GM19372 (cell line): ENCODE results near the gene WDR81.
"Not testable (repeated sequence)": the region's sequence is repeated elsewhere in the genome, so short reads cannot be mapped to it uniquely, and the experiment has no call there.

ENCODE experiments used
- ATAC-seq: cut with Tn5 transposase; IDR thresholded peaks from one replicate; pipeline ENCODE4 v1.9.1; 2021; ENCODE audit warnings: mild to moderate bottlenecking, low read depth, moderate library complexity; ENCODE audit not compliant: unreplicated experiment

Gene WDR81

DNA sequence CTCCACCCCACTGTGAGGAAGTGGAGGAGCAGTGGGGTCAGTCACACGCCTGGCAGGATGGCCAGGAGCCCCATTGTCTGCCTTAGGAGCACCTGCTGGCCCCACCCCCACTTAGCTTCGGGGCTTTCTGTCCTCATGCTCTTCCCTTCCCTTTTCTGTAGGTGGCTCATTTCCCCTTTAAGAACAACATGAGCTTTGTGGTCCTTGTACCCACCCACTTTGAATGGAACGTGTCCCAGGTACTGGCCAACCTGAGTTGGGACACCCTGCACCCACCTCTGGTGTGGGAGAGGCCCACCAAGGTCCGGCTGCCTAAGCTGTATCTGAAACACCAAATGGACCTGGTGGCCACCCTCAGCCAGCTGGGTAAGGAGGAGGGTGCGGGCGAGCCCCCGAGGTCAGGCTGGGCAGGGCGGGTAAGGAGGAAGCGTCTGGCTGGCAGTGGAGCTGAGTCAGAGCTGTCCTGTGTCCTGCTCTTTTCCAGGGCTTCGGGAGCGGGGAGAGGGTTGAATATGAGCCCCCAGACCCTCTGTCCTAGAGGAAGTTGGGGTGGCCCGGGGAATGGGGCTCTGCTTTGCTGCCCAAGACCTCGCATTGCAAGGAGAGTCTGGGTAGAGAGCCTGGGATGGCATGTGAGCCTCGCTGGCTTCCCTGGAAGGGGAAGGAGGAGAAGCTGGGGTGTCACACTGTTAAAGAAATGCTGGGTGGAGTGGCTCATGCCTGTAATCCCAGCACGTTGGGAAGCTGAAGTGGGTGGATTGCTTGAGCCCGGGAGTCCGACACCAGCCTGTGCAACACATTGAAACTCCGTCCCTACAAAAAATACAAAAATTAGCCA, 28.1 kb downstream of the WDR81 start:
- ATAC-seq, result no peak

DNA sequence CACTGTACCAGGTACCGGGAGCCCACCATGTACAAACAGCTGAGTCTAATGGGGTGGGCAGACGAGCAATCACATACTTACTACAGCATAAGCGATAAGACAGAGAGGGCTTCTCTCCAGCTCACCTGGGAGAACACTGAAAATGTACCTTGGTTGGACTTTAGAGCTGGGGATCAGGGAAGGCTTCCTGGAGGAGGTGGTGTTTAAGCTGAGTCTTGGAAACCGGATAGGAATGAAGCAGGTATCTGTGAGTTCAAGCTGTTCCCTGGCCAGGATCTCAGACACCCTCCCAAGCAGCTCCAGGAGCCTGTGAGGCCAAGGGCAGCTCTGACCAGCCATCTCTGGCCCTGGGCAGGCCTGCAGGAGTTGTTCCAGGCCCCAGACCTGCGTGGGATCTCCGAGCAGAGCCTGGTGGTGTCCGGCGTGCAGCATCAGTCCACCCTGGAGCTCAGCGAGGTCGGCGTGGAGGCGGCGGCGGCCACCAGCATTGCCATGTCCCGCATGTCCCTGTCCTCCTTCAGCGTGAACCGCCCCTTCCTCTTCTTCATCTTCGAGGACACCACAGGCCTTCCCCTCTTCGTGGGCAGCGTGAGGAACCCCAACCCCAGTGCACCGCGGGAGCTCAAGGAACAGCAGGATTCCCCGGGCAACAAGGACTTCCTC, 29.4 kb downstream of the WDR81 start:
- no peak for ATAC-seq

DNA sequence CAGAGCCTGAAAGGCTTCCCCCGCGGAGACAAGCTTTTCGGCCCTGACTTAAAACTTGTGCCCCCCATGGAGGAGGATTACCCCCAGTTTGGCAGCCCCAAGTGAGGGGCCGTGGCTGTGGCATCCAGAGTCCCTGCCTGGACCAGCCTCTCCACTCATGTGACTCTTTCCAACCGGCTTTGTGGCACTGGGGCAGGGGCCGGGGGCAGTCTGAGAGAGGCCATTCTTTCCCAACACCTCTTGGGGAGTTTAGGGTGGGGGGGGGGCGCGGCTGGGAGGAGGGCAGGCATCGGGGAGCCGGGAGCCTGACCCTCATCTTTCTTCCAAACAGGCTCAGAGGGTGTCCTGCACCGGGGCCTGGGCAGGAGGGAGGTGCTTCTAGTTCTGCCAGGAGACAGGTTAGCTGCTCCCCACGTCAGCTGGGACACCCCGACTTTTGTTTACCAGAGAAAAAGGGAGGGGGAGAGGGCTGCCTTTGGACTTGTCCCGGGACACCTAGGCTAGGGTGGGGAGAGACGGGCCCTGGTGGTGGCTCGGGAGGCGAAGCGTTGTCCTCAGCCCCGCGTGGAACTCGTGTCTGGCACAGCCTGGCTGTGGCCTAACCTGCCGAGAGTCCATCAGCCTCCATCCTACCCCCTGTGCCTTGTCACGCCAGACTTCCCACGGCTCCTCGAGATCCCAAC, 30.1 kb downstream of the WDR81 start:
- no peak for ATAC-seq

- no peak for ATAC-seq
Measured at GRCh38 chr17:1755252-1755826, 30.8 kb downstream of the WDR81 start.

- no peak for ATAC-seq
Measured at GRCh38 chr17:1755827-1756262, 31.3 kb downstream of the WDR81 start.

DNA sequence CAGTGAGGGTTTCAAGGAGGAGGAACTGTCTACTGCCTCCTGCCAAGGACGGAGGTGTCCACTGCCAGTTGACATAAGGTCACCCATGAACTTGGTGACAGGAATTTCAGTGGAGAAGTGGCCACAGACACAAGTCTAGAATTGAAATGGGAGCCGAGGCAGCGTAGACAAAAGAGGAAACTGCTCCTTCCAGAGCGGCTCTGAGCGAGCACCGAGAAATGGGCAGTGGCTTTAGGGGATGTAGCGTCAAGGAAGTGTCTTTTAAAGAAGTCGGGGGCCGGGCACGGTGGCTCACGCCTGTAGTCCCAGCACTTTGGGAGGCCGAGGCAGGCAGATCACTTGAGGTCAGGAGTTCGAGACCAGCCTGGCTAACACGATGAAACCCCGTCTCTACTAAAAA, 34.3 kb downstream of the WDR81 start:
- ATAC-seq, result no peak

DNA sequence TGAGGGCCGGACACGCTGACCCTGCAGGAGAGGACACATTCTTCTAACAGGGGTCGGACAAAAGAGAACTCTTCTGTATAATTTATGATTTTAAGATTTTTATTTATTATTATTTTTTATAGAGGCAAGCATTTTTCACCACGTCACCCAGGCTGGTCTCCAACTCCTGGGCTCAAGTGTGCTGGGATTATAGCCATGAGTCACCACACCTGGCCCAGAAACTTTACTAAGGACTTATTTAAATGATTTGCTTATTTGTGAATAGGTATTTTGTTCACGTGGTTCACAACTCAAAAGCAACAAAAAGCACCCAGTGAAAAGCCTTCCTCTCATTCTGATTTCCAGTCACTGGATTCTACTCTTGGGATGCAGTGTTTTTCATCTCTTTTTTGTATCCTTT, 35.0 kb downstream of the WDR81 start:
- no peak for ATAC-seq

GRCh38 chr17:1762233-1762900, 37.9 kb downstream of the WDR81 start:
- no peak for ATAC-seq

DNA sequence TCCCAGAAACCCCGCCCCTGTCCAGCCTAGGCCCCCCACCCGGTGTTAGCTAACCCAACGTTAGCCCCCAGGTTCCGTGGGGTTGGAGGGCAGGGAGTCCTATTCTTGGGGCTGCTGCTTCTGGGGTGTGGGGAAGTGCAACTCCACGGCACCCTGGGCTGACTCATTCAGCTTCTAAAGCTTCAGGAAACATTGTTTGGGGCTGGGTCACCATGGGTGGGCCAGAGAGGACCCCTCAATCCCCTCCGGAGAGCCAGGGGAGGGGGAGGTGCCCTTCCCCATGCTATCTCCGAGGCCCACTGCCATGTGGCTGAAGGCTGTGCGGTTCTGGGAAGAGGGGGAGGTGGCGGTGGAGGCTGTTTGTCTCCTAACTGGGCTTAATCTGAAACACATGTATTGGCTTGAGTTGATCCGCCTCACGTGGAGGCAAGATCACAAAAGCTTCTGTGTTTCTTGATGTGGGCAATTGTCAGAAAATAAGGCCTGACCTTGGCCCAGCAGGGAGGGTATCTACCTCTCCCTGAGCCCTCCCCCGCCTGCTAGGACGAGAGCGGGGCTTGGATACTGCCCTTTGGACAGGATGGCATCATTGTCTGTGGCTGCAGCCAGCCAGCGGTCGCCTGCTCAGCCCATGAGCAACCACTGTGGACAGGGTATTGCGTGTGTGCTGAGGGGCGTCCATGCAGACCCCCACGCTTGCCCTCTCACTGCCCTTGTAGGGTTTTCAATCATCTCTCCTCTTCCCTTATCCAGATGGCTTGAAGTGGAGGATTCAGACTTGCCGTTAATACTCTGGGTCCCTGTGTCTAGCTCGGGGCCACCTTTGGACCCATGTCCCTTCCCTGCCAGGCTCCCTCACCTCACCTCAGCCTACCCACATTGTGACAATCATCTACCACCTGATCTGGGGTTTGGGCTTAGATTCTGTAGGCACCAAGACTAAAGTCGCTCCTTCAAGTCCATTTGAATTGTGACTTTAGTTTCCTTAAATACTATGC, 38.7 kb downstream of the WDR81 start:
- no peak for ATAC-seq

DNA sequence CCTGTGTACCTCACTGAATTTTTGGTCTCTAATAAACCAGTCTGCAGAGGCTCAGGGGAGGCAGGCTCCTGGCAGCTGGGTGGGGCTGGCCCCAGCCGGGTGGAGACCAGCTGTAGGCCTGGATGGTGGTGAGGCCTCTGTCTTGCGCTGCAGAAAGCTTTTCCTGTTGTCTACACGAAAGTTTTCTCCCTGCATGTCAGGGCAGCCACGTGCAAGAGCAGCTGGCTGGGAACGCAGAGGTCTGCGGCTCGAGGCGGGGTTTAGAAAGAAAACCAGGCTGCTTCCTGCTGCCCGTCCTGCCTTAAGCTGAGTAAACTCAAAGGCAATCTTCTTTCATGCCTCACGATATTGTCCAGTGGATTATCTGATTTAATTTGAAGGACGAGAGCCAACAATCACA, 39.8 kb downstream of the WDR81 start:
- no peak for ATAC-seq

GRCh38 chr17:1764705-1765104, 40.2 kb downstream of the WDR81 start:
- ATAC-seq, result not testable (repeated sequence)

DNA sequence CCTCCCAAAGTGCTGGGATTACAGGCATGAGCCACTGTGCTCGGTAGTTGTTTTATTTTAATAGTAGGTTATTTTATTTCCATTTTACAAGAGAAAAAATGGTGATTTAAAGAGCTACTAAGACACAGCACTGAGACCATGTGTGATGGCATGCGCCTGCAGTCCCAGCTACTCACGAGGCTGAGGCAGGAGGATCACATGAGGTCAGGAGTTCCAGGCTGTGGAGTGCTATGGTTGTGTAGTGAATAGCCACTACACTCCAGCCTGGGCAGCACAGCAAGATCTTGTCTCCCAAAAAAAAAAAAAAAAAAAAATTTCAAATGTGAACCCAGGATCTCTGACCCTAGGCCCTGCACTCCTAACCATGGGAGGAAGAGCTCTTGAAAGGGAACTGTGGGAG, 41.1 kb downstream of the WDR81 start:
- ATAC-seq, result no peak

- no peak for ATAC-seq
Measured at GRCh38 chr17:1766382-1767135, 42.1 kb downstream of the WDR81 start.

DNA sequence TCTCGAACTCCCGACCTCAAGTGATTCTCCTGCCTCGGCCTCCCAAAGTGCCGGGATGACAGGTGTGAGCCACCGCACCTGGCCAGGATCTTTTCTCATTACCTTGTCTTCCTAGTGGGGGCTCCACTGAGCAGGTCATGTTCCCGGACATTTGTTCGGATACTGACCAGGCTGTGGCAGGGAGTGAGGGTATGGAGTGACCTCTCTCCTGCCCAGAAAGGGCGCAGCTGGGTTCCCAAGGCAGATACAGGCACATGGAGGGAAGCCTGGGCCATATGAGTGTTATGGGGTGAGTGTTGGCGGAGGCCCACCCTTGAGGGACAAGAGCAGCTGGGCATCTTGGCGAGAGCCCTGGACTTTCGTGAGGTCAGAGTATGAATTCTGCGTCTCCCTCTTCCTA, 42.9 kb downstream of the WDR81 start:
- ATAC-seq, result no peak

GRCh38 chr17:1769822-1770477, 45.4 kb downstream of the WDR81 start:
- no peak for ATAC-seq

GRCh38 chr17:1773000-1773695, 48.6 kb downstream of the WDR81 start:
- not testable (repeated sequence) for ATAC-seq

- no peak for ATAC-seq
Measured at GRCh38 chr17:1773696-1774181, 49.2 kb downstream of the WDR81 start.
